HEK293 (cell line): ENCODE data around the gene SPATA31E1.

Experiments
- HOXC10 ChIP-seq: sonication (generic); formaldehyde crosslinking; IDR thresholded peaks from 2 replicates; pipeline ENCODE4 v1.8.1; 2023; ENCODE audit warnings: mild to moderate bottlenecking, missing genetic modification reagents
- ZEB2 ChIP-seq: fragments of 450-650 bp; formaldehyde crosslinking; IDR thresholded peaks from 2 replicates; pipeline ENCODE4 v1.5.1; 2016; ENCODE audit warnings: missing biosample characterization, missing genetic modification characterization
- ZNF114 ChIP-seq: fragments of 450-650 bp; formaldehyde crosslinking; IDR thresholded peaks from 2 replicates; pipeline ENCODE4 v1.5.0; 2017; ENCODE audit warnings: missing biosample characterization, missing genetic modification characterization
- ZNF138 ChIP-seq: fragments of 450-650 bp; formaldehyde crosslinking; IDR thresholded peaks from 2 replicates; pipeline ENCODE4 v1.5.1; 2016; ENCODE audit warnings: missing biosample characterization, missing genetic modification characterization, borderline replicate concordance
- ZNF76 ChIP-seq: fragments of 450-650 bp; formaldehyde crosslinking; IDR thresholded peaks from 2 replicates; pipeline ENCODE4; 2016; ENCODE audit warnings: low read depth, missing biosample characterization, missing genetic modification characterization, borderline replicate concordance
- TF ChIP-seq, protein P1 (sequence below): fragments of 450-650 bp; formaldehyde crosslinking; IDR thresholded peaks from 2 replicates; pipeline ENCODE4 v1.5.1; 2016; ENCODE audit warnings: missing biosample characterization, missing genetic modification characterization

DNA sequence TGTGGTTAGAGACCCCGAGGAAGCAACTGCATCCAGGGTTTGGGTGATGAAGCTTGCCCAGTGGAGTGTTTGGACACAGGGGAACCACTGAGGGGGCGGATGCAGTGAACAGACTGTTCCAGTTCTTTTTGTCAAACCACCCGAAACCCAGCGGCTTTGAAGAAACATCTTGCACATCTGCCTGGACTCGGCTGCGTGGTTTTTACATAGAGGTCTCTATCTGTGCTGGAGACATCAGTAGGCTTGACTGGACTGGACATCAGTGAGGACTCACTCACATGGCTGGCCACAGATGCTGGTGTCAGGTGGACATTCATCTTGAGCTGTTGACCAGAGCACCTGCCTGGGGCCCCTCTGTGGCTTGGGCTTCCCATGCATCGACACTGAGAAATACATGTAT, 15.3 kb upstream of the SPATA31E1 start:
- TF ChIP-seq ZNF76 (tag by site-specific recombination): no peak
- no peak for TF ChIP-seq HOXC10 (CRISPR knock-in tag)
- TF ChIP-seq ZNF138 (tag by site-specific recombination): no peak
- TF ChIP-seq, protein P1, sequence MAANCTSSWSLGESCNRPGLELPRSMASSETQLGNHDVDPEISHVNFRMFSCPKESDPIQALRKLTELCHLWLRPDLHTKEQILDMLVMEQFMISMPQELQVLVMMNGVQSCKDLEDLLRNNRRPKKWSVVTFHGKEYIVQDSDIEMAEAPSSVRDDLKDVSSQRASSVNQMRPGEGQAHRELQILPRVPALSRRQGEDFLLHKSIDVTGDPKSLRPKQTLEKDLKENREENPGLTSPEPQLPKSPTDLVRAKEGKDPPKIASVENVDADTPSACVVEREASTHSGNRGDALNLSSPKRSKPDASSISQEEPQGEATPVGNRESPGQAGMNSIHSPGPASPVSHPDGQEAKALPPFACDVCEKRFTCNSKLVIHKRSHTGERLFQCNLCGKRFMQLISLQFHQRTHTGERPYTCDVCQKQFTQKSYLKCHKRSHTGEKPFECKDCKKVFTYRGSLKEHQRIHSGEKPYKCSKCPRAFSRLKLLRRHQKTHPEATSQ (tag by site-specific recombination): no peak
- TF ChIP-seq ZNF114 (tag by site-specific recombination): no peak
- no peak for TF ChIP-seq ZEB2
